ENCODE data around the gene CALM3. TPM values are rescaled to one million over a fixed set of nuclear protein-coding genes. Genes with fewer than 3 reads are reported as not detected.
A peak's percentile ranks its signal among the peaks of the same experiment; 100 is the strongest.

The CALM3 gene
- total and polyA plus RNA-seq, 2 of the 13 experiments (the other 11 are each of a cell fraction or from before 2014, with no cell fraction given) = 239 to 258 TPM

GRCh38 chr19:46600384-46601317 lies 479 bp upstream of the CALM3 start (continued):
- TF ChIP-seq ZNF773 (CRISPR knock-in tag; IDR thresholded peaks at IDR 0.05; ENCODE audit: borderline replicate concordance) (no peak), SALL1 (CRISPR knock-in tag; IDR thresholded peaks at IDR 0.05) (peak; percentile 64), ZNF780A (CRISPR knock-in tag; IDR thresholded peaks at IDR 0.05) (no peak), ZBTB1 (CRISPR knock-in tag; IDR thresholded peaks at IDR 0.05; ENCODE audit: borderline replicate concordance) (no peak), ZNF44 (CRISPR knock-in tag; IDR thresholded peaks at IDR 0.05) (no peak), MAFF (IDR thresholded peaks at IDR 0.05; ENCODE audit: low read depth, low read length) (no peak), ZNF24 (IDR thresholded peaks at IDR 0.05) (peak; percentile 81; the same call in 1 of the 2 replicates), NCOA5 (CRISPR knock-in tag; IDR thresholded peaks at IDR 0.05) (no peak), PCBP1 (IDR thresholded peaks at IDR 0.05; ENCODE audit: borderline replicate concordance, low read depth, low read length) (peak; percentile 99), HNF4A (CRISPR knock-in tag; IDR thresholded peaks at IDR 0.05) (no peak), ZFP41 (CRISPR knock-in tag; IDR thresholded peaks at IDR 0.05; ENCODE audit: borderline replicate concordance) (no peak), TEAD2 (CRISPR knock-in tag; IDR thresholded peaks at IDR 0.05) (no peak), AHDC1 (CRISPR knock-in tag; IDR thresholded peaks at IDR 0.05; ENCODE audit: borderline replicate concordance) (no peak), TCF7 (IDR thresholded peaks at IDR 0.05; ENCODE audit: low read depth) (no peak), ZIK1 (CRISPR knock-in tag; IDR thresholded peaks at IDR 0.05; ENCODE audit: borderline replicate concordance, low read depth) (no peak), CBX5 (CRISPR knock-in tag; IDR thresholded peaks at IDR 0.05; ENCODE audit: borderline replicate concordance) (no peak; the same call in 1 of the 2 replicates)

Measured in HepG2 (cell line).